Measurements from ENCODE around the gene DIP2C.

DNA sequence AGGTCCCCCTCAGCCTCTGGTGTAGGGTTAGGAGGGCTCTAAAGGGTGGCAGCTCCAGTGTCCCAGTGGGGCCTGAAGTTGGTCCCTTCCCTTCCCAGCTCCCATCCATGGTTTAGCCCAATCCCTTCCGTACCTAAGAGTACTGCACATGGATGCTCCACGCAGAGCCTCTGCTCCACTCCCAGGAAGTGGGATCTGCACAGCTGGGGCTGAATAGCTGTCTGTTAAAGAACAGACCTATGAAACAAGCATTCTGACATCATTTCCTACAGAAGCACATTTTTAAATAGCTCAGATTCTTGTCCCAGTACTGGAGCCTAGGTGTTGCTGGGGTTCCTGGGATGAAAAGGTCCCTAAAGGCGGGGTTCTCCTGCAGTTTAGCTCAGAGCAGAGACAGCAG, 418.3 kb downstream of the DIP2C start:
- TF ChIP-seq, protein P1, sequence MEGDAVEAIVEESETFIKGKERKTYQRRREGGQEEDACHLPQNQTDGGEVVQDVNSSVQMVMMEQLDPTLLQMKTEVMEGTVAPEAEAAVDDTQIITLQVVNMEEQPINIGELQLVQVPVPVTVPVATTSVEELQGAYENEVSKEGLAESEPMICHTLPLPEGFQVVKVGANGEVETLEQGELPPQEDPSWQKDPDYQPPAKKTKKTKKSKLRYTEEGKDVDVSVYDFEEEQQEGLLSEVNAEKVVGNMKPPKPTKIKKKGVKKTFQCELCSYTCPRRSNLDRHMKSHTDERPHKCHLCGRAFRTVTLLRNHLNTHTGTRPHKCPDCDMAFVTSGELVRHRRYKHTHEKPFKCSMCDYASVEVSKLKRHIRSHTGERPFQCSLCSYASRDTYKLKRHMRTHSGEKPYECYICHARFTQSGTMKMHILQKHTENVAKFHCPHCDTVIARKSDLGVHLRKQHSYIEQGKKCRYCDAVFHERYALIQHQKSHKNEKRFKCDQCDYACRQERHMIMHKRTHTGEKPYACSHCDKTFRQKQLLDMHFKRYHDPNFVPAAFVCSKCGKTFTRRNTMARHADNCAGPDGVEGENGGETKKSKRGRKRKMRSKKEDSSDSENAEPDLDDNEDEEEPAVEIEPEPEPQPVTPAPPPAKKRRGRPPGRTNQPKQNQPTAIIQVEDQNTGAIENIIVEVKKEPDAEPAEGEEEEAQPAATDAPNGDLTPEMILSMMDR (conservative IDR thresholded peaks at IDR 0.05; ENCODE audit: low read length), result no peak
- no peak for TF ChIP-seq EZH2phosphoT487 (IDR thresholded peaks at IDR 0.05; ENCODE audit: borderline replicate concordance)

All from Loucy (cell line).